Neural cell (in vitro differentiated cells): ENCODE results near the gene GMPR2. TPM values are rescaled to one million over a fixed set of nuclear protein-coding genes. Genes with fewer than 3 reads are reported as not detected.

Experiments
- H2AFZ ChIP-seq: fragments of 200-600, 300-800 bp; sonication (generic), shearing (Covaris generic); 2 replicates; pipeline ENCODE4 v1.6.0; 2014; ENCODE audit warnings: low read depth, mild to moderate bottlenecking, antibody characterized with exemption, low read length, moderate library complexity
- H3F3A ChIP-seq: fragments of 200-600 bp; shearing (Covaris generic); 2 replicates; pipeline ENCODE4 v1.6.1; 2016; ENCODE audit warnings: mild to moderate bottlenecking, moderate library complexity, mixed read lengths, antibody characterized with exemption, low read length; ENCODE audit not compliant: insufficient read depth, poor library complexity, severe bottlenecking
- H3K27ac ChIP-seq: fragments of 200-600, 300-800 bp; sonication (generic), shearing (Covaris generic); 2 replicates; pipeline ENCODE4 v1.5.1; 2014; ENCODE audit warnings: mild to moderate bottlenecking, low read length, moderate library complexity
- H3K27me3 ChIP-seq: fragments of 300-800, 200-600 bp; sonication (generic), shearing (Covaris generic); 2 replicates; pipeline ENCODE4 v1.6.0; 2014; ENCODE audit warnings: mild to moderate bottlenecking, low read depth, low read length, moderate library complexity; ENCODE audit not compliant: insufficient read depth
- H3K36me3 ChIP-seq: fragments of 300-800, 200-600 bp; sonication (generic), shearing (Covaris generic); 2 replicates; pipeline ENCODE4 v1.5.1; 2014; ENCODE audit warnings: mild to moderate bottlenecking, antibody characterized with exemption, low read length, moderate library complexity; ENCODE audit not compliant: insufficient read depth
- H3K4me2 ChIP-seq: fragments of 300-800, 200-600 bp; sonication (generic), shearing (Covaris generic); 2 replicates; pipeline ENCODE4 v1.6.0; 2014; ENCODE audit warnings: mild to moderate bottlenecking, low read length
- H3K4me3 ChIP-seq: fragments of 300-800, 200-600 bp; sonication (generic), shearing (Covaris generic); 2 replicates; pipeline ENCODE4 v1.5.1; 2014; ENCODE audit warnings: mild to moderate bottlenecking, low read length, moderate library complexity
- H3K79me2 ChIP-seq: fragments of 200-600 bp; shearing (Covaris generic); replicated peaks from 2 replicates; pipeline ENCODE4 v1.6.0; 2014; ENCODE audit warnings: mild to moderate bottlenecking, low read length, moderate library complexity; ENCODE audit not compliant: insufficient read depth
- H3K9ac ChIP-seq: fragments of 300-800, 200-600 bp; sonication (generic), shearing (Covaris generic); 2 replicates; pipeline ENCODE4 v1.6.1; 2016; ENCODE audit warnings: mild to moderate bottlenecking, low read length, mixed read lengths
- H3K9me2 ChIP-seq: fragments of 200-600 bp; shearing (Covaris generic); 2 replicates; pipeline ENCODE4 v1.6.1; 2016; ENCODE audit warnings: mild to moderate bottlenecking, low read length, mixed read lengths; ENCODE audit not compliant: insufficient read depth
- H3K9me3 ChIP-seq: fragments of 200-600, 300-800 bp; sonication (generic), shearing (Covaris generic); 2 replicates; pipeline ENCODE4 v1.6.1; 2016; ENCODE audit warnings: mild to moderate bottlenecking, mixed run types, low read length, moderate library complexity, mixed read lengths
- H4K20me1 ChIP-seq: fragments of 200-600 bp; shearing (Covaris generic); 2 replicates; pipeline ENCODE4 v1.6.1; 2016; ENCODE audit warnings: mild to moderate bottlenecking, mixed run types; ENCODE audit not compliant: insufficient read depth
- EP300 ChIP-seq: fragments of 450-650 bp; conservative IDR thresholded peaks from 2 replicates; pipeline ENCODE4 v1.6.1; 2014; ENCODE audit warnings: antibody characterized with exemption, mild to moderate bottlenecking, moderate library complexity; ENCODE audit not compliant: poor library complexity, severe bottlenecking
- EZH2 ChIP-seq: fragments of 200-600, 300-800 bp; shearing (Covaris generic), sonication (generic); IDR thresholded peaks from 2 replicates; pipeline ENCODE4 v1.6.1; 2014; ENCODE audit warnings: antibody characterized with exemption, low read length, borderline replicate concordance, mild to moderate bottlenecking; ENCODE audit not compliant: insufficient read depth, poor library complexity, severe bottlenecking
- MXI1 ChIP-seq: fragments of 450-650 bp; conservative IDR thresholded peaks from 2 replicates; pipeline ENCODE4 v1.6.1; 2014; ENCODE audit warnings: antibody characterized with exemption, mild to moderate bottlenecking; ENCODE audit not compliant: poor library complexity, severe bottlenecking
- POLR2AphosphoS5 ChIP-seq: IDR thresholded peaks from 2 replicates; pipeline ENCODE4 v1.6.1; 2012
- RAD21 ChIP-seq: fragments of 450-650 bp; conservative IDR thresholded peaks from 2 replicates; pipeline ENCODE4 v1.6.1; 2014; ENCODE audit warnings: antibody characterized with exemption, mild to moderate bottlenecking, moderate library complexity
- REST ChIP-seq: IDR thresholded peaks from 2 replicates; pipeline ENCODE4 v1.6.1; 2012; ENCODE audit warnings: borderline replicate concordance
- SMC3 ChIP-seq: fragments of 450-650 bp; conservative IDR thresholded peaks from 2 replicates; pipeline ENCODE4 v1.6.1; 2014; ENCODE audit warnings: antibody characterized with exemption, mild to moderate bottlenecking, moderate library complexity; ENCODE audit not compliant: poor library complexity
- TAF1 ChIP-seq: IDR thresholded peaks from 2 replicates; pipeline ENCODE4 v1.6.1; 2012; ENCODE audit warnings: low read depth
- polyA plus RNA-seq: library from polyadenylated mRNA; depleted of rRNA; stranded (reverse); fragments of >200 nt; gene quantifications from 2 replicates; pipeline ENCODE4 v1.2.3, GENCODE V29; 2014
- TF ChIP-seq, protein P1 (sequence below): fragments of 450-650 bp; IDR thresholded peaks from 2 replicates; pipeline ENCODE4 v1.5.1; 2014; ENCODE audit warnings: antibody characterized with exemption, mild to moderate bottlenecking, moderate library complexity; ENCODE audit not compliant: poor library complexity, severe bottlenecking

The GMPR2 gene
- polyA plus RNA-seq, 1 donor from 2014 or later = 132 TPM

DNA sequence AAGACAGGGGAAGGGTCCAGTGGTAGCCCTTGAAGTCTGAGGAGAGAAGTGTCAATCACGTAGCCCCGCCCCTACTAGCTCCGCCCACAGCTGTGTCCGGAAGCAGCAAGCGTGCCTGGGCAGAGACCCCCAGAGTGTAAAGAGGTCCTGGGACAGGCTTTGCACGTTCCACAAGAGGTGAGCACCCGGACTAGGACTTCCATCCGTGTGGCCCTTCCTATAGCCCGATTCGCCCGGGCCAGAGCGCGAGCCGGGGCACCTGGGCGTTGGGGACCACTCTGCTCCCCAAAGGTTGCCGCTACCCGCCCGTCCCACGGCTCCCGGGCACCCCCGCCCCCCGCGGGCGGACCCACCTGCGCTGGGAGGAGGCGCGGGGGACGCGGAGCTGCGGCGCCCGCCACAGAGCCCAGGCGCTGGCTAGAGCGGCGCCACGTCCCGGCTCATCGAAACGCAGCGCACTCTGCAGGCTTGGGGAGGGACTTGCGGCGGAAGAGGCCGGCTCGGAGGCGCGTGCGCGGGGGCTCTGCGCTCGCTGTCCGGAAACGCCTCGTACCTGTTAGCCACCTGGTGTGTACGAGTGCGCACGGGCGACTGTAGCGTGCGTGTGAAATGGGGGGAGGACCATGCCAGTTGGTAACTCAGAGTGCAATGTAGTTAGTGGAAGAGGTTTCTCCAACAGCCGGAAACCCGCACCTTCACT lies 38.6 kb downstream of the GMPR2 start, which contains the start of gene RABGGTA:
Gene RABGGTA, minus strand, starts transcription at position 464 of the 700 bp plus-strand sequence. CDS start 482 bp downstream, outside the sequence.
- no peaks in the 10 kb centered on the region for H3K27me3 ChIP-seq
- H2AFZ ChIP-seq = peak within 1 kb of the TSS; percentile 88
- H3K9me2 ChIP-seq = no peaks in the 10 kb centered on the region
- no peaks in the 10 kb centered on the region for H4K20me1 ChIP-seq
- TF ChIP-seq SMC3 (no peak), RAD21 (peak; percentile 43), EP300 (peak; percentile 54), POLR2AphosphoS5 (peak; percentile 46), REST (no peak), MXI1 (peak; percentile 86), TAF1 (no peak), EZH2 (no peak)
- TF ChIP-seq, protein P1, sequence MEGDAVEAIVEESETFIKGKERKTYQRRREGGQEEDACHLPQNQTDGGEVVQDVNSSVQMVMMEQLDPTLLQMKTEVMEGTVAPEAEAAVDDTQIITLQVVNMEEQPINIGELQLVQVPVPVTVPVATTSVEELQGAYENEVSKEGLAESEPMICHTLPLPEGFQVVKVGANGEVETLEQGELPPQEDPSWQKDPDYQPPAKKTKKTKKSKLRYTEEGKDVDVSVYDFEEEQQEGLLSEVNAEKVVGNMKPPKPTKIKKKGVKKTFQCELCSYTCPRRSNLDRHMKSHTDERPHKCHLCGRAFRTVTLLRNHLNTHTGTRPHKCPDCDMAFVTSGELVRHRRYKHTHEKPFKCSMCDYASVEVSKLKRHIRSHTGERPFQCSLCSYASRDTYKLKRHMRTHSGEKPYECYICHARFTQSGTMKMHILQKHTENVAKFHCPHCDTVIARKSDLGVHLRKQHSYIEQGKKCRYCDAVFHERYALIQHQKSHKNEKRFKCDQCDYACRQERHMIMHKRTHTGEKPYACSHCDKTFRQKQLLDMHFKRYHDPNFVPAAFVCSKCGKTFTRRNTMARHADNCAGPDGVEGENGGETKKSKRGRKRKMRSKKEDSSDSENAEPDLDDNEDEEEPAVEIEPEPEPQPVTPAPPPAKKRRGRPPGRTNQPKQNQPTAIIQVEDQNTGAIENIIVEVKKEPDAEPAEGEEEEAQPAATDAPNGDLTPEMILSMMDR = peak; percentile 98
- H3K9me3 ChIP-seq = no peaks in the 10 kb centered on the region
- H3K4me2 ChIP-seq = peak within 1 kb of the TSS; percentile 55
- H3K36me3 ChIP-seq = no peaks in the 10 kb centered on the region
- H3K4me3 ChIP-seq = peak within 1 kb of the TSS; percentile 88
- H3K9ac ChIP-seq = peak within 1 kb of the TSS; percentile 86
- no peaks in the 10 kb centered on the region for H3K79me2 ChIP-seq
- H3F3A ChIP-seq = no peaks in the 10 kb centered on the region
- peak within 1 kb of the TSS; percentile 83 for H3K27ac ChIP-seq

DNA sequence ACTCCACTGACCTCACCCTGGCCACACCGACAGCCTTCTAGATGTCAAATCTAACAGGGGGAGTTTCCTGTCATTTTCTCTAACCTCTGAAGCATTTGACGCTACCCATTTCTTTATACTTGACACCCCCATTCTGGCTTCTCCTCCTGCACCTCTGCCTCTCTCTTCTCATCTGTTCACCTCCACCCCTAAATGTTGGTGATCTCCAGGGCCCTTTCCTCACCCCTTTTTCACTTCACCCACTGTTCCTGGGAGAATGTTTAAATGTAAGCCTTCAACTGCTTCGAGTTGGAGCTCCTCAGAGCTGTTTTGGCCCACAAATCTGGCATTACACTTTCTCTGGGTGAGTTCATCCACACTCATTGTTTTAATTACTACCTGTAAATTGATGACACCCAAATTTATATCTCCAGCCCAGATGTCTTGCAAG lies 39.1 kb downstream of the GMPR2 start:
- peak overlapping the region; percentile 88 for H2AFZ ChIP-seq
- H3K27ac ChIP-seq = peak overlapping the region; percentile 34
- no peak for TF ChIP-seq MXI1
- no peak for TF ChIP-seq EZH2
- no peak for TF ChIP-seq REST

More for the DNA sequence above, 39.1 kb downstream of the GMPR2 start:
- no peaks in the 10 kb centered on the region for H4K20me1 ChIP-seq
- H3K4me2 ChIP-seq = peak overlapping the region; percentile 53
- no peaks in the 10 kb centered on the region for H3K9me2 ChIP-seq
- H3K9me3 ChIP-seq = no peaks in the 10 kb centered on the region
- peak overlapping the region; percentile 88 for H3K4me3 ChIP-seq
- no peaks in the 10 kb centered on the region for H3F3A ChIP-seq
- no peaks in the 10 kb centered on the region for H3K79me2 ChIP-seq
- H3K9ac ChIP-seq = peak overlapping the region; percentile 86
- no peaks in the 10 kb centered on the region for H3K27me3 ChIP-seq
- no peaks in the 10 kb centered on the region for H3K36me3 ChIP-seq
